ENCODE results near the gene GTPBP3.
A peak's percentile ranks its signal among the peaks of the same experiment; 100 is the strongest.

The GTPBP3 gene

DNA sequence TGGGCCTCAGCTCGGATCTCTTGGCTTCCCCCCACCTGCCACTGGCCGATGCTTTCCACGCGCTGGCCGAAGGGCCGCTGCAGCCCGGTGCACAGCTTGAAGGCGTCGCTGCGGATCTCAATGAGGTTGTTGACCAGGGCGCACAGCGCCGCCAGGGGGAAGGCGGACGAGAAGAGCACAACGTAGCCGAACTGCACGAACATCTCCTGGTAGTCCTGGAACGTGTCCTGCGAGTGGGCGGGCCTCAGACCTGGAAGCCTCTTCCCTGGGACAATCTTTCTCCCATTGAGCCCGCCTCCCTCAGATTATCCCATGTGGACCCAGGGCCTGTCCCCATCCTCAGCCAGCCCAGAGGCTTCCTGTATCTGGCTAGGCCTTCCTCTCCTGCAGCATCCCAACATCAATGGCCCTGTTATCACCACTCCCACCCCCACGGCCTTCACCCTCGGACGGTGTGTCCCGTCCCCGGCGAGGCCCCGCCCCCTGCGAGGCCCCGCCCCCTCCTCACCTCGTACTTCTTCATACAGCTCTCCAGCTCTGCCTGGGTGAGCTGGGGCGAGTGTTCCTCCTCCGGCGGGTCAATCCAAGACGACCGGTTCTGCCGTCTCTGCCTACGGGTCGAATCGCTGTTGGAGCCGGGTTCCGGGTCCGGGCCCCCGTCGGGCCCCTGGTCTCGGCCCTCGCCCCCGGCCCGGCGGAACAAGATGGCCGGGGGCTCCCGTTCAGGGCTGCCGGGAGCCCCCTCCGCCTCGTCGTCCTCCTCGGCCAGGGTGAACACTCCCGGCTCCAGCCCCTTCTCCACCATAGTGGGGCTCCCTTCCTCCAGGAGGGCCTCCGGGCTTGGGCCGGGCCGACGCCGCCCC is 9.5 kb upstream of the GTPBP3 start:
- peak; percentile 31 for DNase-seq (ENCODE audit: low read depth)

DNA sequence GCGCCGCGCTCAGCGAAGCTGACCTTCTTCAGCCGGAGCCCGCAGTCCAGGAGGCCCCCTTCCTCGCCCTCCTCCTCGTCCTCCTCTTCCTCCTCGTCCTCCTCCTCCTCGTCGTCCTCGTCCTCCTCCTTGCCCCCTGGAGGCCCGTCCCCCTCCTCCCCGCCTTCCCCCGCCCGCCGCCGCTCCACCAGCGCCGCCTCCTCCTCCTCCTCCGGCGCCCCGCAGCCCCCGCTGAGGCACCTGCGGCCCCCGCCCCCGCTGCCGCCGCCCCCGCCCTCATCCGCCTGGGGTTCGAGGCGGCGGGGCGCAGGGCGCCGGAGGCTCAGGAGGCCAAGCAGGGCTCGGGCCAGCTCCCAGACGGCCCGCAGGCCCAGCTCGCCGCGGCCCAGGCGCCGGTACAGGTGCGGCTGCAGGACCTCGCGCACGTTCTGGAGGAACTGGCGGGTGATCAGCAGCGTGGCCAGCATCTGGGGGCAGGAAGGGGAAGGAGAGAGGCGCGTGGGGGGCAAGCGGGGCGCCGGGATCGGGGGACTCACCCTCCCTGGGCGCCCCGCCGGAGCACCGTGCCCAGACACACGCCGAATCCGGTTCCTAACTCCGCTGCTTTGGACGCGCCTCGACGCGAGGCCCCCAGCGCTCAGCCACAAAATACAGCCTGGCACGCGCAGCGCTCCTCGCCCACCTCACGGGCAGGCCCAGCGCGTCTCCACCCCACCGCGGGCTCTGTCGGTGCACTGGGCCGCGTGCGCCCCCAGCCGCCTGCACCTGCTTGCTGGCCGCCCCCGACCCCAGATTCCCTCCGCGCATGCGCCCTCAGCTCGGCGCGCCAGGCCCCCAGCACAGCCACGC is 8.6 kb upstream of the GTPBP3 start:
- peak; percentile 27 for DNase-seq (ENCODE audit: low read depth)

DNA sequence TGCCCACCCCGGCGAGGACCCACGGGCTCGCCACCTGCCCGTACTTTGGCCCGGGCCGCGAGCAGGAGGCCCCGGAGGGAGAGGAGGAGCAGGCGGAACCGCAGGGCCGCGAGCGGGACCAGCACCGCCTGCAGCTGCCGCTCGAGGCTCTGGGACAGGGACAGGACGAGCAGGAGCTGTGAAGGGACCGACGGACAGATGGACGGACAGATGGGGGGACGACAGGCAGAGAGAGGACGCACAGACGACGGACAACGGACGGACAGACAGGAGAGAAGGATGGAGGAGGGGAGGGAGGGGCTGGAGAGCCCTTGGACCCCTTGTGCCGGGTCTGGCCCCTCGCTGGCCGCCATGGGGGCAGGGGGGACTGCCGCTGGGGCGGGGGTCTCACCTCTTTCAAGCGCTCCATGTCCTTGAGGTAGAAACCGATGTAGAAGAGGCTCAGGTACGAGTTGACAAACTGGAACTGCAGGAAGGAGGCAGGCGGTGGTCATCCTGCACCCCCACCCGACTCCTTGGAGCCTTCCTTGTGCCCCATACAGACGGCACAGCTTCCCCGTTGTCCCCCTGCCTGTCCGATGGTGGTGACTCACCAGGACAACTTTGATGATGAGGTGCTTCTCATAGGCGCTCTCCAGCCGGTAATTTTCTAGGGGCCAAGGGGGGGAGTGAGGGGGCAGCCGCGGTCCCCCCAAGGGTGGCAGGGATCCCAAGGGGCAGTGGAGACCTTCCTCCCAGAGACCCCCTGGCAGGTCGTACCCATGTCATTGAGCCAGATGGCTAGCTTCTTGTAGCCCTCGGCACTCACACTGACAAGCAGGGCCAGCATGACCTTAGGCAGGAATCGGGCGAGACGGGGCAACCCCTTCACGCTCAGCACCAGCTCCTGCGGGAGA is 7.7 kb upstream of the GTPBP3 start:
- DNase-seq (ENCODE audit: low read depth) = no peak

- no peak for DNase-seq (ENCODE audit: low read depth)
Measured at GRCh38 chr19:17330262-17331044, 6.9 kb upstream of the GTPBP3 start.

GRCh38 chr19:17331045-17331558 is 6.3 kb upstream of the GTPBP3 start:
- no peak for DNase-seq (ENCODE audit: low read depth)

GRCh38 chr19:17332360-17332676 is 5.0 kb upstream of the GTPBP3 start:
- no peak for DNase-seq (ENCODE audit: low read depth)

- no peak for DNase-seq (ENCODE audit: low read depth)
Measured at GRCh38 chr19:17332677-17333581, 4.4 kb upstream of the GTPBP3 start.

DNA sequence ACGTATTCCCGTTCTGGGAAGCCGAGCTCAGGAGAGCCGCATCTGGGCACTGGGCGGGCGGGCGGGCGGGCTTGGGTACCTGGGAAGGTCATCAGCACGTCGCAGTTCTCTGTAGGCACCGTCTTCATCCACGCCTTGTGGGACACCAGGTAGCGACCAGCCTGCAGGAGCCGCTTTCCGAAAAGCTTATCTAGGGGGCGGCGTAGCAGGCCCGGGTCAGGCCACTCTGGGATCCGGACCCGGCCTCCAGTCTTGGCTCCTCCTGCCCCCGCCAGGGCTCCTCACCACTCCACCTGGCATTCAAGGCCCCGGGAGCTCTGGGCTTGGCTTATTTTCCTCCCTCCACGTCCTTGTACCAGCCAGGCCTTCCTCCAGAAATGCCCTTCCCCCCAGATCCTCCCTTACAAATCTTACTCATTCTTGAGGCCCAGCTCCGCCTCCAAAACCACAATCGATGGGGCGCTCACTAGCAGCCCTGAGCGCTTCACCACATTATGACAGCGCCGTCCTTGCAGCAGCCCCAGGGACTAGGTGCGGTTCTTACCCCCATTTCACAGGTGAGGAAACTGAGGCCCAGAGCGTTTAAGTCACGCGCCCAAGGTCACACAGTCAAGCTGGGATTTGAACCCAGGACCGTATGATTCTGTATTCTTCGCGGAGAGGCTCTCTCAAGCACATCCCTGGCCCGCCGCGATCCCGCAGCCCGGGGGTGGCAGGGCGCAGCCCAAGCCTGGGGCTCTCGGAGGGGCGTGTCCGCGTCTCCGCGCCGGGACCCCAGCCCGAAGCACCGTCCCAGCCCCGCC is 3.5 kb upstream of the GTPBP3 start:
- DNase-seq (ENCODE audit: low read depth) = peak; percentile 63

DNA sequence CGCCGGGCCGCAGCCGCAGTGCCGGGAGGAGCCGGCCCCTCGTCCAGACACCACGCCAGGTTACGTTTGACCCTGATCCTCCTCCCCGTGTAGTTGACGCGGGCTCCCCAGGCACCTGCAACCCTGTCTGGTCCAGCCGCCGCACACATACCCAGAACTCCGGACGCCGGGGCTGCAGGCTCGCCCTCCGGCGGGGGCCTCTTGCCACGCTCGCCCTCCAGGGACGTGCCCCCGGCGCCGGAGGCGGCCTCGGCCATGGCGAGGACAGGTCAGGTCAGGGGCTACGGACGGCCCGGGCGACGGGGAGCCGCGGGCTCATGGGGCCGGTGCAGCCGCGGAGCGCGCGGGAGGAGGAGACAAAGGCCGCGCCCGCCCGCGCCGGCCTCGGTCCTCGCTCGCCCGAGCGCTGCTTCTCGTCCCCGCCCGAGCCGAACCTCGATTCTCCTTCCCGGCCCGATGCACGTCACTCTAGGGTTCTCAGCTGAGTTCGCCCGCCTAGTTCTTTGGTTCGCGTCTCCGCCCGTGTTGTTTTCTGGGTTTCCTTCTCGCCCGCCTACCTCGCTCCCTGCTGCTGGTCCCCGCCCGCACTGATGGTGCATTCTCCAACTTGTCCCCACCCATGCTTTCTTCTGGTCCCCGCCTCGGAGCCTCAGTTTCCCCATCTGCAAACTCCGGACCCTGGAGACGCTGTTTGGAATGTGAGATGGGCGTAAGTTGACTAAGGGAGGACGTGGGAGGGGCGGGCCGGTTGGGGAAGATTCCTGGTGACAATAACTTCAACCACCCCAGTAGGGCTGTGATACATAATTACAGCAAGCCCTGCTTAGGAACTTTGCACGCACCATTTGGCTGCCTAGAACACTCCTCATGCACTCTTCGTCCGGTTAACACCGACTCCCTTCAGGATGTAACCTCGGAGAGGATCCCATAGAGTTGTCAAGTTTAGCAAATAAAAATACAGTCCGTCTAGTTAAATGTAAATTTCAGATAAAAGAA is 2.6 kb upstream of the GTPBP3 start, which contains the start of gene ANO8:
Gene ANO8 (minus strand): TSS at position 442 of the 996 bp plus-strand sequence. CDS start 185 bp downstream, at position 257.
- DNase-seq (ENCODE audit: low read depth) = peak; percentile 88

DNA sequence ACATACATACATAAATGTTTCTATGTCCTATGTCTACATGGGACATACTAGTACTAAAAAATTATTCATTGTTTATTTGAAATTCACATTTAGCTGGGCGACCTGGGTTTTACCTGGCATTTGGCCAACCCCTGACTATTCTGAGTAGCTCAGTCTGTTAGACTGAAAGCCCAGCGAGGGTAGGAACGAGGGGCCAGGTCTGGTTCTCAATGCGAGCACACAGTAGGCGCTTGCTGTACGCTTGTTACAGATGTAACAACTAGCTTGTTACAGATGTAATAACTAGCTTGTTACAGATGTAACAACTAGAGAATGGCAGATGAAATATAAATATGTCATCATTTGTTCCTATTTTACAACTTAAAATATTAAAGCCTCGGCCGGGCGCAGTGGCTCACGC is 1.8 kb upstream of the GTPBP3 start:
- DNase-seq (ENCODE audit: low read depth) = no peak

DNA sequence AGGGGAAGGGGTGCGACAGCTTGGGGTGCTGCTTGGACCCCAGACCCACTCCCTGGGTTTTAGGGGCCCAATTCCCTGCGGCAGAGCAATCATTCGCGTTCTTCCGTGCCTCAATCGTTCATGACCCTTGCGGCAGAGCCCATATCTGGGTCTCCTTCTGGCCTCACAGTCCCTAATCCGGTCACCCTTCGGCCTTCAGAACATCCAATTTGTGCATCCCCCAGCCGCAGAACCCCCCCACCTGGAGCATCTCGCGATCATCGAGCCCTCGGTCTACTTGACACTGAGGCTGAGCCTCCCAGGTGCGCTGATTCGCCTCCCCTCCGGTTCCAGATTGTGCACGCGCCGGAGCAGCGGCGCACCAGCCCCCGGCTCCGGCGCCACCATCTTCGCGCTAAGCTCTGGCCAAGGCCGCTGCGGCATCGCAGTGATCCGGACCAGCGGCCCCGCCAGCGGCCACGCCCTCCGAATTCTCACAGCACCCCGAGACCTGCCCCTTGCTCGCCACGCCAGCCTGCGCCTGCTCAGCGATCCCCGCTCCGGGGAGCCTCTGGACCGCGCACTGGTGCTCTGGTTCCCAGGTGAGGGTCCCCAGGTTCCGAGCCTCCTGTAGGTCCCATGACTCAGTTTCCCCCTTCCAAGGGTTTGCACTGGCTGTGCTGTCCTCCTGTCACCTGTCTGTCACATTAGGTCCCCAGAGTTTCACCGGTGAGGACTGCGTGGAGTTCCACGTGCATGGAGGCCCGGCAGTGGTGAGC is 501 bp downstream of the GTPBP3 start:
- DNase-seq (ENCODE audit: low read depth) = no peak

DNA sequence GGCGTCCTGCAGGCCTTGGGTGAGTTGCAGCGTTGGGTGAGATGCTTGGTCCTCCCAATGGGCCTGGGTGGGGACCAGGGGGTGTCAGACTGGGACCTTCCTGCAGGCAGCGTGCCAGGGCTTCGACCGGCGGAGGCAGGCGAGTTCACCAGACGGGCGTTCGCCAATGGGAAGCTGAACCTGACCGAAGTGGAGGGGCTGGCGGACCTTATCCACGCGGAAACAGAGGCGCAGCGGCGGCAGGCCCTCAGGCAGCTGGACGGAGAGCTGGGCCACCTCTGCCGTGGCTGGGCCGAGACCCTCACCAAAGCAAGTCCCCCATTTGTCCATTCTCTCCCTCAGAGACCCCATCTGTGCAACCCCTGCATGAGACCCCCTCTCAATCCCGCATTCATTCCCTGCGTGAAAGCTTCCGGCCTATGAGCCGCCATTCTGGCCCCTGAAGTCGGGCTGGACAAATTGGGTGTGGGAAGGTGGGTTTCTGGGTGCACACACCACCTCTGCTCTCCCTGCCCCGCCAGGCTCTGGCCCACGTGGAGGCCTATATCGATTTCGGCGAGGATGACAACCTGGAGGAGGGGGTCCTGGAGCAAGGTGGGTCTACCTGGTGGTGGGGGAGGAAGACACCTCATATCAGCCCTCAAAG is 1.2 kb downstream of the GTPBP3 start:
- DNase-seq (ENCODE audit: low read depth) = no peak

DNA sequence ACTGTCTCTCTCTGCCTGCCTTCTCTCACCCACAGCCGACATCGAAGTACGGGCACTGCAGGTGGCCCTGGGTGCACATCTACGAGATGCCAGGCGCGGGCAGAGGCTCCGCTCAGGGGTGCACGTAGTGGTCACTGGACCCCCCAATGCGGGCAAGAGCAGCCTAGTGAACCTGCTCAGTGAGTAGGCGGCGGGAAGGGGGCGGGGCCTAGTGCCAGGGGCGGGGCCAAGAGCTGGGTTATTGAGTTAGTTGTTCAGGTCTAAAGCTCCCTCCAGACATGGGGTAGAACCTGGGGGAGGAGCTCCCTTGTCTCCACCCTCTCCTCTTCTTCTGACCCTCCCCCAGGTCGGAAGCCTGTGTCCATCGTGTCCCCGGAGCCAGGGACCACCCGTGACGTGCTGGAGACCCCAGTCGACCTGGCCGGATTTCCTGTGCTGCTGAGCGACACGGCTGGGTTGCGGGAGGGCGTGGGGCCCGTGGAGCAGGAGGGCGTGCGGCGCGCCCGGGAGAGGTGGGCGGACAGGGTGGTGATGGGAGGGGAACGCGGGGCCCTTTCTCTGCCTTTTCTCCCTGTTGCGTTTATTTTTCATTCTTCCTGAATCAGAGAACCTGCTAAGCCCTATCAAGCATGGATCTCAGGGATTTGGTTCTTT is 1.9 kb downstream of the GTPBP3 start:
- no peak for DNase-seq (ENCODE audit: low read depth)

GRCh38 chr19:17340302-17340870 is 3.0 kb downstream of the GTPBP3 start:
- no peak for DNase-seq (ENCODE audit: low read depth)

GRCh38 chr19:17340871-17341357 is 3.6 kb downstream of the GTPBP3 start:
- DNase-seq (ENCODE audit: low read depth) = no peak

DNA sequence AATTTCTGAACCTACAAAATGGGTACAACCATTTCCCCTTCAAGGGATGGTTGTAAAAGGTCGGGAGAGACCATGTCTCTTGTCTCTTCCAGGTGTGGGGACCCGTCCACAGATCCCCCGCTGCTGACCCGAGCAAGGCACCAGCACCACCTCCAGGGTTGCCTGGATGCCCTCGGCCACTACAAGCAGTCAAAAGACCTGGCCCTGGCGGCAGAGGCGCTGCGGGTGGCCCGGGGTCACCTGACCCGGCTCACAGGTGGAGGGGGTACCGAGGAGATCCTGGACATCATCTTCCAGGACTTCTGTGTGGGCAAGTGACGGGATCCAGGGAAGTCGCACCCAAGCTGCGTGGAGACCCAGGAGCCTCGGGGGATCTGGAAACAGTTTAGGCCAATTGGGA is 4.0 kb downstream of the GTPBP3 start:
- no peak for DNase-seq (ENCODE audit: low read depth)
